Gastroesophageal sphincter (tissue), 4 donors: ENCODE results near the gene XYLT1. TPM values are rescaled to one million over a fixed set of nuclear protein-coding genes. Genes with fewer than 3 reads are reported as not detected.

Experiments
- ATAC-seq: fragments of 150-250 bp; one replicate; pipeline ENCODE4 v1.9.1; 2016; ENCODE audit warnings: mild to moderate bottlenecking, moderate library complexity
- H3K27ac ChIP-seq, 4 donors: fragments of 200-600 bp; sonication (generic) in 3 of 4; 1 replicate in 3 of 4; 2 replicates in 1 of 4; pipeline ENCODE4 v1.5.1; 2016 to 2019
- H3K27me3 ChIP-seq: fragments of 200-600 bp; sonication (generic); one replicate; pipeline ENCODE4 v1.5.1; 2019
- H3K36me3 ChIP-seq, 2 donors: fragments of 200-600 bp; sonication (generic); one replicate each; pipeline ENCODE4 v1.5.1; 2019; ENCODE audit warnings: control low read depth in 1 of 2
- H3K4me1 ChIP-seq, 3 donors: fragments of 200-600 bp; sonication (generic); 1 replicate in 2 of 3; 2 replicates in 1 of 3; pipeline ENCODE4 v1.5.1; 2016 to 2019; ENCODE audit warnings: control low read depth in 2 of 3
- H3K4me3 ChIP-seq, 2 donors: fragments of 200-600 bp; sonication (generic); one replicate each; pipeline ENCODE4 v1.5.1; 2019; ENCODE audit warnings: mild to moderate bottlenecking in 1 of 2, moderate library complexity in 1 of 2
- H3K9me3 ChIP-seq, 3 donors: fragments of 200-600 bp; sonication (generic); one replicate each; pipeline ENCODE4 v1.5.1; 2017 to 2019; ENCODE audit warnings: control low read depth in 2 of 3
- EP300 ChIP-seq: sonication (generic); formaldehyde crosslinking; IDR thresholded peaks from one replicate; pipeline ENCODE4 v1.6.1; 2017; ENCODE audit warnings: antibody characterized with exemption, mild to moderate bottlenecking
- POLR2A ChIP-seq, 2 donors: fragments of 450-650 bp; IDR thresholded peaks; one replicate each; pipeline ENCODE4 v1.6.1; 2017; ENCODE audit warnings: antibody characterized with exemption in 2 of 2, mild to moderate bottlenecking in 2 of 2, moderate library complexity in 1 of 2
- POLR2AphosphoS5 ChIP-seq: sonication (generic); formaldehyde crosslinking; IDR thresholded peaks from one replicate; pipeline ENCODE4 v1.6.1; 2017; ENCODE audit warnings: antibody characterized with exemption
- WGBS, 2 donors: methylation state at CpG; one replicate each; pipeline ENCODE4 v1.1.5; 2018; ENCODE audit warnings: low coverage in 1 of 2; 5-methylcytosine and 5-hydroxymethylcytosine counted together
- total RNA-seq, 4 donors: library from RNA; depleted of rRNA; stranded (reverse); fragments of >200 nt; gene quantifications; one replicate each; pipeline ENCODE4 v1.1.0, GENCODE V29; 2016
- TF ChIP-seq, protein P1 (sequence below), 4 experiments: fragments of 200-600 bp in 2 of 4; fragments of 450-650 bp in 2 of 4; sonication (generic) in 1 of 4; IDR thresholded peaks; one replicate each; pipeline ENCODE4 v1.5.1; 2017 to 2019; ENCODE audit warnings: antibody characterized with exemption in 4 of 4, mild to moderate bottlenecking in 2 of 4, moderate library complexity in 2 of 4

XYLT1 gene
- total RNA-seq, 4 donors from 2014 or later = 19.1 to 51.6 (median 23.7) TPM

DNA sequence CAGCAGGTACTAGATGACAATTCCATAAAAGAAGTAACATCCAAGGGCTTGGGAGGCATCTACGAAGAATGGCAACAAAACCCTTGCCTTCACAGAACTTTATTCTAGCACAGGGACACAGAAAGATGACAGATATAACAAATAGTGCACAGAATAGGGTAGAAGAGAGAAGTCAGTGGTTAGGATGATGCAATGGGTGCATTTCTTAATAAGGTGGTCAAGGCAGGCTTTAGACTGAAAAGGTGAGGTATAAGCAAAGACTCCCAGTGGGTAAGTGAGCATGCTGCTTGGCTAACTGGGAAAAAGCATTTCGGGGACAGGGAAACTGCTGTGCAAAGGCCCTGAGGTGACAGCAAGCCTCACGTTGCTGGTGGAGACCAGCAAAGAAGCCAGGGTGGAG, 175.9 kb downstream of the XYLT1 start:
- 83 to 91% methylated on average over 1 to 3 of the region's 3 CpGs for whole genome bisulfite sequencing, 2 donors
- peak overlapping the region in 1 of 4 donors; percentile 76 for H3K27ac ChIP-seq
- no peak for TF ChIP-seq EP300
- no peak for TF ChIP-seq POLR2A (IDR thresholded peaks at IDR 0.05)
- TF ChIP-seq, protein P1, sequence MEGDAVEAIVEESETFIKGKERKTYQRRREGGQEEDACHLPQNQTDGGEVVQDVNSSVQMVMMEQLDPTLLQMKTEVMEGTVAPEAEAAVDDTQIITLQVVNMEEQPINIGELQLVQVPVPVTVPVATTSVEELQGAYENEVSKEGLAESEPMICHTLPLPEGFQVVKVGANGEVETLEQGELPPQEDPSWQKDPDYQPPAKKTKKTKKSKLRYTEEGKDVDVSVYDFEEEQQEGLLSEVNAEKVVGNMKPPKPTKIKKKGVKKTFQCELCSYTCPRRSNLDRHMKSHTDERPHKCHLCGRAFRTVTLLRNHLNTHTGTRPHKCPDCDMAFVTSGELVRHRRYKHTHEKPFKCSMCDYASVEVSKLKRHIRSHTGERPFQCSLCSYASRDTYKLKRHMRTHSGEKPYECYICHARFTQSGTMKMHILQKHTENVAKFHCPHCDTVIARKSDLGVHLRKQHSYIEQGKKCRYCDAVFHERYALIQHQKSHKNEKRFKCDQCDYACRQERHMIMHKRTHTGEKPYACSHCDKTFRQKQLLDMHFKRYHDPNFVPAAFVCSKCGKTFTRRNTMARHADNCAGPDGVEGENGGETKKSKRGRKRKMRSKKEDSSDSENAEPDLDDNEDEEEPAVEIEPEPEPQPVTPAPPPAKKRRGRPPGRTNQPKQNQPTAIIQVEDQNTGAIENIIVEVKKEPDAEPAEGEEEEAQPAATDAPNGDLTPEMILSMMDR (IDR thresholded peaks at IDR 0.05) = no peak
- no peak for TF ChIP-seq POLR2AphosphoS5
- H3K4me3 ChIP-seq = no peak overlapping the region
- peaks cover 0 to 42% (median 6%) of the 10 kb centered on the region in 3 donors for H3K4me1 ChIP-seq
- no peaks in the 10 kb centered on the region for H3K27me3 ChIP-seq
- no peaks in the 10 kb centered on the region for H3K9me3 ChIP-seq
- H3K36me3 ChIP-seq = no peaks in the 10 kb centered on the region
- no peak for ATAC-seq

DNA sequence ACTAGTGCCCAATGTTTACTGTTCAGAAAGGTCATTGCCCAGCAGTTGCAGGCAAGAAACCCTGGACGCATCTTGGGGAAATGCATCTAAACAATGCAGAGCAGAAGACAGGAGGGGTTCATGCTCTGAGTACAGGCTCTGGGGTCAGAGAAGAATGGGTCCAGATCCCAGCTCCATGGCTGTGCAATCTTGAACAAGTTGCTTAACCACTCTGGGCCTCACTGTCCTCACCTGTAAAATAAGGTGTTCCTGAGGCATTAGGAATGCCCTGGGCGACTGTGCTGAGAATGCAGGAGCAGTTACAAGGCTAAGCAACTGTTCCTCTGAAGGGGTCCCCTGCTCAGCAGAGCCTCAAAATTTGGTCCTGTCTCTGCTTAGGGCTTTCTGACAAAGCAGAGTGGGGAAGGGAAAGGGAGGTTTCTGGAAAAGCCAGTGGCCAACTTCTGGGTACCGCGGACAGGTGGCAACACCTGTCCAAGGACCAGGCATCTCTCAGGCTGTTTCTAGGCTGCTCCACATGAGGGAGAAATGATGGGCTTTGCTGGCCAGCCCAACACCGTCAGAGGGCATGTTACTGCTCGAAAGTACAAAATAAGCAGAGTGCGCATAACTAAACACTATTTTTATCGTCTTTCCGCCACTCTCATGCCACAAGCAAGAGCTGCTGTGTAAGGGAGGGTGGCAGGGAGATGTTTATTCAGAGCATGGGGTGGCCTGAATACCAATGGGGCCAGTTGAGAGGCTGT, 176.8 kb downstream of the XYLT1 start:
- Histone ChIP-seq H3K27me3 (no peaks in the 10 kb centered on the region), H3K4me1 (peaks cover 0 to 33% (median 6%) of the 10 kb centered on the region in 3 donors), H3K36me3 (no peaks in the 10 kb centered on the region), H3K9me3 (no peaks in the 10 kb centered on the region), H3K4me3 (no peak overlapping the region), H3K27ac (peak overlapping the region in 2 of 4 donors; percentile 12 to 76)
- ATAC-seq = no peak
- TF ChIP-seq EP300 (no peak), POLR2A (IDR thresholded peaks at IDR 0.05) (no peak), POLR2AphosphoS5 (no peak)
- TF ChIP-seq, protein P1 (IDR thresholded peaks at IDR 0.05) = no peak
- 69 to 89% methylated on average over 3 to 7 of the region's 9 CpGs for WGBS, 2 donors

DNA sequence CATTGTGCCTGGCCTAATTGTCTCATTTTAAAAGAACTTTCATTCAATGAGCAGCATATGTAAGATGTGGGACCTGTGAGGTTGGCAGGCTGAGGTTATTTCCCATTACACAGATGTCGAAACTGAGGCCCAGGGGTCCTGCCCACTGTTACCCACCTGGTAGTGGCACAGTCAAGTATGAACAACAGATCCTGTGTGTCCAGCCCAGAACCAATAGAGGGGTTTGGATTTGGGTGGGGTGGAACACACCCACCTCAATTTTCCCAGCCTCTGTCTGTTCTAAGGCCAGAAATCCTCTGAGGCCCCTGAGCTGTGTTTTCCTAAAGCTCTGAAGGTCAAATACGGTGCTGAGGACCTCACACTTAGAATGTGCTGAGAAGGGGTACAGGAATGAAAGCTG, 179.5 kb downstream of the XYLT1 start:
- Histone ChIP-seq H3K36me3 (no peaks in the 10 kb centered on the region), H3K27me3 (no peaks in the 10 kb centered on the region), H3K9me3 (no peaks in the 10 kb centered on the region), H3K4me3 (no peak overlapping the region), H3K27ac (no peak overlapping the region), H3K4me1 (peaks cover 0 to 39% (median 10%) of the 10 kb centered on the region in 3 donors)
- TF ChIP-seq POLR2AphosphoS5 (no peak), POLR2A (IDR thresholded peaks at IDR 0.05) (no peak), EP300 (no peak)
- TF ChIP-seq, protein P1 (IDR thresholded peaks at IDR 0.05) = no peak
- WGBS, 2 donors = 78 to 94% methylated on average over 1 to 2 of the region's 2 CpGs
- ATAC-seq = no peak

DNA sequence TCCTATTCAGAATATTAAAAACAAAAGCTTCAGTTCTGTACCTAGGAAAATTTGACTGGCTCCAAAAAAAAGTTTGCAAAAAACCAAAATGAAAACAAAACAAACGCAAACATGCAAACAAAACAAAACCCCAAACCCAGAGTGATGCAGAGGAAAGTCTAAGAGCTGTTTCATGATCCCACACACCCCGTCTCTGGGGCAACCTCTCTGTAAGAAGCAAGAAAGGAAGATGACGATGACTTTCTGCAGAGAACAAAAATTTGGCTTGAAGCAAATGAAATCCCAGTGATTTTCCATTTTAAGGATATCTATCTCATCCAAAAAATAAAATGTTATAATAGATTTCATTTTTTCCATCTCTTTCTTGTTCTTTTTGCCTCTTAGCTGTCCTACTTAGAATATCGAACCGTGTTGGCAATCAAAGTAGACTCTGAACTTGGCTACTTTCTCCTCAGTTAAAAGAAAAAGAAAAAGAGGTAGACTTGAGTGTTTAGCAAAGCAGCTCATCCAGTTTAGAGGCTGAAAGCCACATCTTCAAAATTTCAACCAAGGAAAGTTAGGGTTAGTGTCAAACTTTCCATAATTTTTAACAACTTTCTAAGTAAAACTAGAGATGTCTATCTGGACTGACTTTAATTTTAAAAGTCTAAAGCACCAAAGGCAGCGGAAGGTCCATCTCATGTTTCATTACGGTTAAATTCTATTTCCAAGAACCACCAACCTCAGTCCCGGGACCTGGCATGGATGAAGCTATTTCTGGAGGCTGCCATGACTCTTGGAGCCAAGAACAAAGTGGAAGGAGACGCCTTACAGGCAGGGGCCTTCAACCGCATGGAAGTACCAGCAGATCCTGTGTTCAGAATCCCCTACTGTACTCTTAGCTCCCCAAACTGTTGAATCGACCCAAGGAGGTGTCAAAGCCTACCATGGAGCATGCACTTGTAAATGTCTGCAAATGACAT, 180.8 kb downstream of the XYLT1 start:
- ATAC-seq = no peak
- Histone ChIP-seq H3K4me1 (peaks cover 0 to 29% (median 6%) of the 10 kb centered on the region in 3 donors), H3K4me3 (no peak overlapping the region), H3K27me3 (no peaks in the 10 kb centered on the region), H3K27ac (peak overlapping the region in 1 of 4 donors; percentile 41), H3K9me3 (no peaks in the 10 kb centered on the region), H3K36me3 (no peaks in the 10 kb centered on the region)
- WGBS, 2 donors = 66 to 82% methylated on average over 5 to 11 of the region's 11 CpGs
- TF ChIP-seq POLR2AphosphoS5 (no peak), POLR2A (IDR thresholded peaks at IDR 0.05) (no peak), EP300 (no peak)
- TF ChIP-seq, protein P1 (IDR thresholded peaks at IDR 0.05) = no peak
